Vagina (tissue), 2 donors: ENCODE data around the gene CDKL4. TPM values are rescaled to one million over a fixed set of nuclear protein-coding genes. Genes with fewer than 3 reads are reported as not detected.

Experiments used
- DNase-seq, 2 donors: peaks; one replicate each; pipeline ENCODE4 v3.0.0-alpha.2; 2017; ENCODE audit errors: extremely low spot score in 2 of 2
- H3K27ac ChIP-seq: fragments of 200-600 bp; sonication (generic); one replicate; pipeline ENCODE4 v1.5.1; 2019
- H3K27me3 ChIP-seq: fragments of 200-600 bp; sonication (generic); one replicate; pipeline ENCODE4 v1.5.1; 2019
- H3K36me3 ChIP-seq, 2 donors: fragments of 200-600 bp; sonication (generic); one replicate each; pipeline ENCODE4 v1.5.1; 2017 to 2019
- H3K4me1 ChIP-seq: fragments of 200-600 bp; sonication (generic); one replicate; pipeline ENCODE4 v1.5.1; 2019
- H3K4me3 ChIP-seq, 2 donors: fragments of 200-600 bp; sonication (generic); 1 replicate in 1 of 2; 2 replicates in 1 of 2; pipeline ENCODE4 v1.5.1; 2016 to 2019
- H3K9me3 ChIP-seq: fragments of 200-600 bp; sonication (generic); one replicate; pipeline ENCODE4 v1.5.1; 2019
- CTCF ChIP-seq, 3 experiments: fragments of 450-650 bp in 2 of 3; fragments of 200-600 bp in 1 of 3; sonication (generic) in 1 of 3; IDR thresholded peaks; one replicate each; pipeline ENCODE4 v1.5.1; 2017 to 2019; ENCODE audit warnings: antibody characterized with exemption in 3 of 3, mild to moderate bottlenecking in 2 of 3, moderate library complexity in 2 of 3
- POLR2A ChIP-seq, 2 donors: fragments of 450-650 bp; IDR thresholded peaks; one replicate each; pipeline ENCODE4 v1.6.1; 2017; ENCODE audit warnings: antibody characterized with exemption in 2 of 2, mild to moderate bottlenecking in 2 of 2, moderate library complexity in 2 of 2
- POLR2AphosphoS5 ChIP-seq, 2 donors: sonication (generic); formaldehyde crosslinking; IDR thresholded peaks; one replicate each; pipeline ENCODE4 v1.9.0; 2017; ENCODE audit warnings: antibody characterized with exemption in 2 of 2, mild to moderate bottlenecking in 2 of 2, low read depth in 1 of 2; ENCODE audit not compliant: insufficient read depth in 1 of 2
- intact Hi-C: fragments of 100-400 bp; cut with DNase I; formaldehyde crosslinking; loops from one replicate; pipeline ENCODE4 v1.15.1; 2023
- total RNA-seq: library from RNA; depleted of rRNA; stranded (reverse); fragments of >200 nt; gene quantifications from one replicate; pipeline ENCODE4 v1.2.3, GENCODE V29; 2016

The CDKL4 gene
- total RNA-seq, 1 donor from 2014 or later = 2.7 TPM

DNA sequence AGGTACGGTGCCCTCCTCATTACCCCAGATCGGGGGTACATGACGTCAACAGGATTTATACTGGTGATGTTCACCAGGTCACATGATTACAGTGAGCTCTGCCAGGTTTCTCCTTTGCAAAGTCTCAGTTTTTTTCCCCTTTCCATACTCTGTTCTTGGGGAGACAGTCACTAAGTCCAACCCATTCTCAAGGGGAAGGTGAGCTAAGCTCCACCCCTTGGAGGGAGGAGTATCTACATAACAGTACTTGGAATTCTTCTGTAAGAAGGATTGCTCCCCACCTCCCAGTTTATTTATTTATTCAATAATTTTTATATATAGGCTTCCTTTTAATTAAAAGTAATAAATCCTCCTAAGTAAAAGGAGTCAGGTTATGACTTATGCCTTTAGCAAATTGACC is 88.8 kb downstream of the CDKL4 start:
- intact Hi-C loops = loop anchor here (10.0 kb wide), 1 partner anchor 780 kb away; no protein-coding TSS in a partner anchor
- Histone ChIP-seq H3K9me3 (no peaks in the 10 kb centered on the region), H3K4me3 (no peak overlapping the region), H3K36me3 (no peaks in the 10 kb centered on the region), H3K27ac (no peak overlapping the region), H3K4me1 (no peaks in the 10 kb centered on the region), H3K27me3 (no peaks in the 10 kb centered on the region)
- DNase-seq = no peak
- TF ChIP-seq CTCF (IDR thresholded peaks at IDR 0.05) = no peak
- TF ChIP-seq POLR2A (IDR thresholded peaks at IDR 0.05) = no peak
- TF ChIP-seq POLR2AphosphoS5 (IDR thresholded peaks at IDR 0.05; ENCODE audit: insufficient read depth in 1 of 2, low read depth in 1 of 2) = no peak

- Histone ChIP-seq H3K36me3 (no peaks in the 10 kb centered on the region), H3K9me3 (no peaks in the 10 kb centered on the region), H3K27me3 (no peaks in the 10 kb centered on the region), H3K4me1 (no peaks in the 10 kb centered on the region), H3K27ac (no peak overlapping the region), H3K4me3 (no peak overlapping the region)
- intact Hi-C loops = loop anchor here (10.0 kb wide), 1 partner anchor 781 kb away; no protein-coding TSS in a partner anchor
- TF ChIP-seq POLR2AphosphoS5 (IDR thresholded peaks at IDR 0.05; ENCODE audit: insufficient read depth in 1 of 2, low read depth in 1 of 2) (no peak), POLR2A (IDR thresholded peaks at IDR 0.05) (no peak)
- DNase-seq = no peak
Measured at GRCh38 chr2:39153312-39153711, 90.5 kb downstream of the CDKL4 start.

DNA sequence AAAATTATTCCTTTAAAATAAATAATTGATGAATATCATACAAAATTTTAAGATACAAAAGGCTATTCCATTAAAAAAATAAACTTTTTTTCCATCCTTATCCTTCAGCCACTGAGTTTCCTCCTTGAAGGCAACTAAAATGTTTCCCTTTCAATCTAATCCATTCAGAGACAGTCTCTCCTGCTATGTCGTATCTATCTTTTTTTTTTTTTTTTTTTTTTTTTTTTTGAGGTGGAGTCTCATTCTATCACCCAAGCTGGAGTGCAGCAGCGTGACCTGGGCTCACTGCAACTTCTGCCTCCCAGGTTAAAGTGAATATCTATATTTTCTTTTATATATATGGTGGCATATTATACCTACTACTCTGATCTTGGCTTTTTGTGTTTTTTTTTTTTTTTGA is 91.3 kb downstream of the CDKL4 start:
- intact Hi-C loops = loop anchor here (10.0 kb wide), 1 partner anchor 782 kb away; no protein-coding TSS in a partner anchor
- Histone ChIP-seq H3K27me3 (no peaks in the 10 kb centered on the region), H3K4me1 (no peaks in the 10 kb centered on the region), H3K27ac (no peak overlapping the region), H3K36me3 (no peaks in the 10 kb centered on the region), H3K9me3 (no peaks in the 10 kb centered on the region), H3K4me3 (no peak overlapping the region)
- TF ChIP-seq POLR2AphosphoS5 (IDR thresholded peaks at IDR 0.05; ENCODE audit: insufficient read depth in 1 of 2, low read depth in 1 of 2) (no peak), CTCF (IDR thresholded peaks at IDR 0.05) (no peak), POLR2A (IDR thresholded peaks at IDR 0.05) (no peak)
- DNase-seq = no peak

DNA sequence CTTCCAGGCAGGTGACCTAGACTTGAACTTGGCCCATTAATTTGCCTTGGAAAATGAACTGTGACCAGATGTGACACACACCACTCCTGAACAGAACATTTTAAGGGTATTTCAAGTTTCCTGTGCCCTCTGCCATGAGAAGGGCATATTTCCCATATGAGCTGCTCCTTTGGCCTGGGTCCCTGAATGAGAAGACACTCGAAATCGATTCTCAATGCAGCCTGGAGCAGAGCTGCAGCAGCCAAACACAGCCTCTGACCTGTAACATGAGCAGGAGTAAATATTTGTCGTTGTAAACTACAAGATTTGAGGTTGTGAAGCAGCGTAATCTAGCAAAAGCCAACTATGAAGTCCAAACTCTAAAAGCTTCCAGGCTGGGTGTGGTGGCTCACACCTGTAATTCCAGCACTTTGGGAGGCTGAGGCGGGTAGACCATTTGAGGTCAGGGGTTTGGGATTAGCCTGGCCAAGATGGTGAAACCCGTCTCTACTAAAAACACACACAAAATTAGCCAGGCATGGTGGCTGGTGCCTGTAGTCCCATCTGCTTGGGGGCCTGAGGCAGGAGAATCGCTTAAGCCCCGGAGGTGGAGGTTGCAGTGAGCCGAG is 92.8 kb downstream of the CDKL4 start:
- no peak overlapping the region for H3K27ac ChIP-seq
- no peak for DNase-seq
- intact Hi-C loops = loop anchor here (10.0 kb wide), 1 partner anchor 784 kb away; no protein-coding TSS in a partner anchor
- H3K27me3 ChIP-seq = no peaks in the 10 kb centered on the region
- no peaks in the 10 kb centered on the region for H3K36me3 ChIP-seq
- no peak for TF ChIP-seq POLR2AphosphoS5 (IDR thresholded peaks at IDR 0.05; ENCODE audit: insufficient read depth in 1 of 2, low read depth in 1 of 2)
- no peak for TF ChIP-seq CTCF (IDR thresholded peaks at IDR 0.05)
- no peaks in the 10 kb centered on the region for H3K9me3 ChIP-seq
- no peak overlapping the region for H3K4me3 ChIP-seq
- no peaks in the 10 kb centered on the region for H3K4me1 ChIP-seq

- Histone ChIP-seq H3K4me1 (no peaks in the 10 kb centered on the region), H3K4me3 (no peak overlapping the region), H3K27ac (no peak overlapping the region), H3K27me3 (no peaks in the 10 kb centered on the region), H3K9me3 (no peaks in the 10 kb centered on the region), H3K36me3 (no peaks in the 10 kb centered on the region)
- DNase-seq = no peak
- intact Hi-C loops = loop anchor here (10.0 kb wide), 1 partner anchor 785 kb away; no protein-coding TSS in a partner anchor
- no peak for TF ChIP-seq CTCF (IDR thresholded peaks at IDR 0.05)
Measured at GRCh38 chr2:39150102-39150562, 93.6 kb downstream of the CDKL4 start.
